GM20000 (cell line): ENCODE results near the gene BCKDK.
"Not testable (repeated sequence)": the region's sequence is repeated elsewhere in the genome, so short reads cannot be mapped to it uniquely, and the experiment has no call there.

Source experiments
- DNase-seq: peaks from one replicate; pipeline ENCODE4 v3.0.0; 2012; ENCODE audit warnings: low spot score
- TF ChIP-seq, protein P1 (sequence below): IDR thresholded peaks from 2 replicates; pipeline ENCODE4 v1.5.1; 2012; ENCODE audit warnings: mild to moderate bottlenecking, control low read depth; ENCODE audit errors: extremely low read depth, missing control alignments

The BCKDK gene

GRCh38 chr16:31136287-31136662 lies 28.1 kb downstream of the BCKDK start:
- TF ChIP-seq, protein P1, sequence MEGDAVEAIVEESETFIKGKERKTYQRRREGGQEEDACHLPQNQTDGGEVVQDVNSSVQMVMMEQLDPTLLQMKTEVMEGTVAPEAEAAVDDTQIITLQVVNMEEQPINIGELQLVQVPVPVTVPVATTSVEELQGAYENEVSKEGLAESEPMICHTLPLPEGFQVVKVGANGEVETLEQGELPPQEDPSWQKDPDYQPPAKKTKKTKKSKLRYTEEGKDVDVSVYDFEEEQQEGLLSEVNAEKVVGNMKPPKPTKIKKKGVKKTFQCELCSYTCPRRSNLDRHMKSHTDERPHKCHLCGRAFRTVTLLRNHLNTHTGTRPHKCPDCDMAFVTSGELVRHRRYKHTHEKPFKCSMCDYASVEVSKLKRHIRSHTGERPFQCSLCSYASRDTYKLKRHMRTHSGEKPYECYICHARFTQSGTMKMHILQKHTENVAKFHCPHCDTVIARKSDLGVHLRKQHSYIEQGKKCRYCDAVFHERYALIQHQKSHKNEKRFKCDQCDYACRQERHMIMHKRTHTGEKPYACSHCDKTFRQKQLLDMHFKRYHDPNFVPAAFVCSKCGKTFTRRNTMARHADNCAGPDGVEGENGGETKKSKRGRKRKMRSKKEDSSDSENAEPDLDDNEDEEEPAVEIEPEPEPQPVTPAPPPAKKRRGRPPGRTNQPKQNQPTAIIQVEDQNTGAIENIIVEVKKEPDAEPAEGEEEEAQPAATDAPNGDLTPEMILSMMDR = no peak
- DNase-seq = no peak

GRCh38 chr16:31136822-31137499 lies 28.8 kb downstream of the BCKDK start:
- DNase-seq = not testable (repeated sequence)

- TF ChIP-seq, protein P1 = no peak
- DNase-seq = no peak
Observed at GRCh38 chr16:31138621-31139578, 30.7 kb downstream of the BCKDK start.

GRCh38 chr16:31141071-31141469 lies 32.9 kb downstream of the BCKDK start:
- DNase-seq = not testable (repeated sequence)

DNA sequence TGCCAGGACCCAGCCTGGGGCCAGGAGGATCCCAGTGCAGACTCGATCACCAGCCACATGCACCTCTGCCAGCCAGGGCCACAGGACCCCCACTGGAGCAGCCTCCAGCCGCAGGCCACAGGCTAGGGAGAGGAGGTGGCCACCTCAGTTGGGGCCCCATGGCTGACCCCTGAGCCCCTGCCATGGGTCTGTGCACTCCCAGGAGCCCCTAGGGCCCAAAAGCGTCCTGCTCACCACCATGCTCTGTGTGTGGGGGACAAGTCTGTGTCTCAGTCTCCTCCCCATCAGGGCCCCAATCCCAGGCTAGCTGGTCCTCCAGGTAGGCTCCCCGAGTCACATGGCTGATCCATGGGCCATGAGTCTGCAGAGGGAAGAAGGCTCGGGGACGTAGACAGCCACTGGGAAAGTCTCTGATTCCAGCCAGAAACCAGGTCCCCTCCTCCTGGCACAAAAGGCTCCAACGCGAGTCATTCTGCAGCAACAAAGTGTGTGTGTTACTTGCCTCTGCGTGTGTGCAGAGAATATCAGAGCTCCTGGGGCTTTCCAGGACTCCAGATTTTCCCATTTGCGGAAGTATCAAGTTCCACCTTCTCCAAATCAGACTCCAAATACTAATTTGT lies 33.4 kb downstream of the BCKDK start:
- DNase-seq = no peak
- TF ChIP-seq, protein P1 = no peak

GRCh38 chr16:31142109-31143010 lies 34.2 kb downstream of the BCKDK start:
- DNase-seq = peak; percentile 100
- TF ChIP-seq, protein P1 = peak; percentile 97

- DNase-seq = no peak
Observed at GRCh38 chr16:31143011-31143693, 35.0 kb downstream of the BCKDK start.

More at GRCh38 chr16:31143011-31143693, 35.0 kb downstream of the BCKDK start:
- TF ChIP-seq, protein P1 = no peak
